Measurements from ENCODE around the gene FRS3. TPM values are rescaled to one million over a fixed set of nuclear protein-coding genes. Genes with fewer than 3 reads are reported as not detected.
A peak's percentile ranks its signal among the peaks of the same experiment; 100 is the strongest.

The FRS3 gene
- total and polyA plus RNA-seq, 4 donors, result 3.7 to 11.2 (median 6.9) TPM

DNA sequence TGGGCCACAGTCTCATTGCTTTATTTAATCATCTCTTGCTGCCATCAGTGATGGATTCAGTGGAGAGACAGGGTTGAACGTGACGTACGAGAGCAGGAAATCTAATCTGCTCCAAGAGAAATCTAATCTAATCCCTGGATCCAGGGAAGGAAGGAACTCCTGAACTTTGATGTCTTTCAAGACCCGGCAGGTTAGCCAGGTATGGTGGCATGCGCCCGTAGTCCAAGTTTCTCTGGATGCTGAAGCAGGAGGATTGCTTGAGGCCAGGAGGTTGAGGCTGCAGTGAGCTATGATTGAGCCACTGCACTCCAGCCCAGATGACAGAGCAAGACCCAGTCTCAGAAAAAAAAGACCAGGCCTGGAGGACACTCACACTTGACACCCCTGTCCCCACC lies 21.1 kb downstream of the FRS3 start:
- Histone ChIP-seq H3K4me1 (ENCODE audit: control insufficient read depth in 5 of 5, insufficient read depth in 5 of 5, low read length in 5 of 5) (peaks cover 0 to 5% (median 0%) of the 10 kb centered on the region in 5 donors), H3K27ac (ENCODE audit: low read depth in 1 of 2, low read length in 1 of 2) (no peak overlapping the region), H3K9me3 (ENCODE audit: control insufficient read depth in 4 of 4, insufficient read depth in 3 of 4, low read length in 3 of 4) (no peaks in the 10 kb centered on the region), H3K9ac (ENCODE audit: insufficient read depth in 1 of 2, low read length in 2 of 2) (no peak overlapping the region), H3K36me3 (ENCODE audit: control insufficient read depth in 4 of 4, insufficient read depth in 4 of 4, low read length in 4 of 4) (no peaks in the 10 kb centered on the region), H3K4me3 (no peak overlapping the region), H3K27me3 (ENCODE audit: control insufficient read depth in 3 of 3, insufficient read depth in 3 of 3, low read length in 2 of 3) (no peaks in the 10 kb centered on the region)
- WGBS, 2 donors, result 91 to 93% methylated on average over 6 of the region's 6 CpGs
- DNase-seq (no peak), ATAC-seq (ENCODE audit: insufficient read depth, low FRiP score) (no peak)
- TF ChIP-seq, protein P1, sequence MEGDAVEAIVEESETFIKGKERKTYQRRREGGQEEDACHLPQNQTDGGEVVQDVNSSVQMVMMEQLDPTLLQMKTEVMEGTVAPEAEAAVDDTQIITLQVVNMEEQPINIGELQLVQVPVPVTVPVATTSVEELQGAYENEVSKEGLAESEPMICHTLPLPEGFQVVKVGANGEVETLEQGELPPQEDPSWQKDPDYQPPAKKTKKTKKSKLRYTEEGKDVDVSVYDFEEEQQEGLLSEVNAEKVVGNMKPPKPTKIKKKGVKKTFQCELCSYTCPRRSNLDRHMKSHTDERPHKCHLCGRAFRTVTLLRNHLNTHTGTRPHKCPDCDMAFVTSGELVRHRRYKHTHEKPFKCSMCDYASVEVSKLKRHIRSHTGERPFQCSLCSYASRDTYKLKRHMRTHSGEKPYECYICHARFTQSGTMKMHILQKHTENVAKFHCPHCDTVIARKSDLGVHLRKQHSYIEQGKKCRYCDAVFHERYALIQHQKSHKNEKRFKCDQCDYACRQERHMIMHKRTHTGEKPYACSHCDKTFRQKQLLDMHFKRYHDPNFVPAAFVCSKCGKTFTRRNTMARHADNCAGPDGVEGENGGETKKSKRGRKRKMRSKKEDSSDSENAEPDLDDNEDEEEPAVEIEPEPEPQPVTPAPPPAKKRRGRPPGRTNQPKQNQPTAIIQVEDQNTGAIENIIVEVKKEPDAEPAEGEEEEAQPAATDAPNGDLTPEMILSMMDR (IDR thresholded peaks at IDR 0.05; ENCODE audit: control extremely low read depth, extremely low read depth), result no peak

DNA sequence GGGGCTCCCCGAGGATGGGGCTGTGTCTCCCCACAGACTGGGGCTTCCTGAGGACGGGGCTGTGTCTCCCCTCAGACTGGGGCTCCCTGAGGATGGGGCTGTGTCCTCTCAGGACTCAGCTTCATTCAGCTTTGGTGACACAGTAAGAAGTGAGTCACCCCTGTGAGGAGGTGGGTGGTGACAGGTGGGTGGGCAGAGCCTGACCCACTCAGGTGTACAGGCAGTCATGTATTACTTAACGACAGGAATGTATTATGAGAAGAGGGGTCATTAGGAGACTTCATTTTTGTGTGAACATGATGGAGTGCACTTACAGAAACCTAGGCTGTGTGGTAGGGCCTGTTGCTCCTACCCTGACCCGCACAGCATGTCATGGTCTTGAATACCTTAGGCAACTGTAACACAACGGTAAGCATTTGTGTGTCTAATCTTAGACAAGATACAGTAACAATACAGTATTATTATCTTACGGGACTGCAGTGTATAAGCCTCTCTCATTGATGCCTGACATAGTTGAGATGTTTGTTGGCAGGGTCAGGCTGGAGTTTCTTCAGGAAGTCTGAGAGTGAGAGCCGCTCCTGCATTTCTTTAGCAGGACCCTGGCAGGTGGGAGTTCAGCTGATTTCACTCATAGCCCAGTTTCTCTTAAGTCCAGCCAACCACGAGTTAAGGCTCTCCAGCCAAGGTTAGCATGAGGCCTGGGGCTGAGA lies 21.6 kb downstream of the FRS3 start:
- no peaks in the 10 kb centered on the region for H3K27me3 ChIP-seq (ENCODE audit: control insufficient read depth in 3 of 3, insufficient read depth in 3 of 3, low read length in 2 of 3)
- TF ChIP-seq, protein P1 (IDR thresholded peaks at IDR 0.05; ENCODE audit: control extremely low read depth, extremely low read depth), result no peak
- H3K4me3 ChIP-seq, result no peak overlapping the region
- no peak for ATAC-seq (ENCODE audit: insufficient read depth, low FRiP score)
- DNase-seq, result no peak
- no peaks in the 10 kb centered on the region for H3K4me1 ChIP-seq (ENCODE audit: control insufficient read depth in 5 of 5, insufficient read depth in 5 of 5, low read length in 5 of 5)
- no peak overlapping the region for H3K27ac ChIP-seq (ENCODE audit: low read depth in 1 of 2, low read length in 1 of 2)
- no peaks in the 10 kb centered on the region for H3K36me3 ChIP-seq (ENCODE audit: control insufficient read depth in 4 of 4, insufficient read depth in 4 of 4, low read length in 4 of 4)
- WGBS, 2 donors, result 70 to 83% methylated on average over 8 of the region's 8 CpGs
- H3K9ac ChIP-seq (ENCODE audit: insufficient read depth in 1 of 2, low read length in 2 of 2), result no peak overlapping the region
- H3K9me3 ChIP-seq (ENCODE audit: control insufficient read depth in 4 of 4, insufficient read depth in 3 of 4, low read length in 3 of 4), result no peaks in the 10 kb centered on the region

DNA sequence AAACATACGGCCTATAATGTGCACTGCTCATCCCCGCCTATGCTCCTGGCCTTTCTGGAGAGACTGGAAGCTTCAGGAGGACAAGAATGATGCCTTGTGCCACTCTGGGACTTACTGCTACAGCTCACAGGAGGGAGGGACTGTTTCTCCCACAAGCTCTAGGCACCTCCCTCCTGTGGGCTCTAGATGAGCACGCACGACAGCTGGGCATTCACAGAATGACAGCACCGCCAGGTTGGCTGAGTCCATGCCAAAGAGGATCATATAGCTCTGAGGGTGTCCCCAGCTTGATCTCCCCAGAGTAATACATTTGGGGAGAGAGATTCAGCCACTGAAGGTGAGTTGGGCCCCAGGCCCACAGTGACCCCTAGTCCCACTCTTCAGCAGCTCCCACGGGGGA lies 22.4 kb downstream of the FRS3 start:
- Histone ChIP-seq H3K4me3 (no peak overlapping the region), H3K4me1 (ENCODE audit: control insufficient read depth in 5 of 5, insufficient read depth in 5 of 5, low read length in 5 of 5) (no peaks in the 10 kb centered on the region), H3K27ac (ENCODE audit: low read depth in 1 of 2, low read length in 1 of 2) (no peak overlapping the region), H3K27me3 (ENCODE audit: control insufficient read depth in 3 of 3, insufficient read depth in 3 of 3, low read length in 2 of 3) (no peaks in the 10 kb centered on the region), H3K9ac (ENCODE audit: insufficient read depth in 1 of 2, low read length in 2 of 2) (no peak overlapping the region), H3K9me3 (ENCODE audit: control insufficient read depth in 4 of 4, insufficient read depth in 3 of 4, low read length in 3 of 4) (no peaks in the 10 kb centered on the region), H3K36me3 (ENCODE audit: control insufficient read depth in 4 of 4, insufficient read depth in 4 of 4, low read length in 4 of 4) (no peaks in the 10 kb centered on the region)
- TF ChIP-seq, protein P1 (IDR thresholded peaks at IDR 0.05; ENCODE audit: control extremely low read depth, extremely low read depth), result no peak
- WGBS, 2 donors, result 91 to 94% methylated on average over 6 of the region's 6 CpGs
- ATAC-seq (ENCODE audit: insufficient read depth, low FRiP score) (no peak), DNase-seq (no peak)

DNA sequence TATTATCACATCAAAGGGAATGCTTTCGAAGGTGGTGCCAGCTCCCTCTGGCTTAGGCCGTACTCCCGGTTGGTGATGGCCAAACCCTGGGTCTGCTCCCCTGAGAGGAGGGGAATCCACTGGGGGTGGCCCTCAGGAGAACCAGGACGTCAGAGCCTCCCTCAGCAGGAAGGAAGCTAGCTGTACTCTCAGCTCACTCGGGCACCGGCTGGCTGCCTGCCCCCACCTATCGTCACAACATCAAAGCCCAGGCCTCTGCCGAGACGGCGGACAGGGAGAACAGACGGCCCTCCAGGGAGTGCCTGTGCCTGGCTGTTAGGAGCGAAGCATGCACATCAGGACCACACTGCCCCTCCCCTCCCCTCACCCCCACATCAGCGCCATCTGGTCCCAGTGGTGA lies 23.3 kb downstream of the FRS3 start:
- DNase-seq (peak in 1 of 3 donors; percentile 19), ATAC-seq (ENCODE audit: insufficient read depth, low FRiP score) (no peak)
- H3K4me1 ChIP-seq (ENCODE audit: control insufficient read depth in 5 of 5, insufficient read depth in 5 of 5, low read length in 5 of 5), result no peaks in the 10 kb centered on the region
- no peaks in the 10 kb centered on the region for H3K27me3 ChIP-seq (ENCODE audit: control insufficient read depth in 3 of 3, insufficient read depth in 3 of 3, low read length in 2 of 3)
- no peak overlapping the region for H3K9ac ChIP-seq (ENCODE audit: insufficient read depth in 1 of 2, low read length in 2 of 2)
- no peaks in the 10 kb centered on the region for H3K9me3 ChIP-seq (ENCODE audit: control insufficient read depth in 4 of 4, insufficient read depth in 3 of 4, low read length in 3 of 4)
- 51 to 63% methylated on average over 13 of the region's 13 CpGs for WGBS, 2 donors
- no peaks in the 10 kb centered on the region for H3K36me3 ChIP-seq (ENCODE audit: control insufficient read depth in 4 of 4, insufficient read depth in 4 of 4, low read length in 4 of 4)
- H3K4me3 ChIP-seq, result no peak overlapping the region
- H3K27ac ChIP-seq (ENCODE audit: low read depth in 1 of 2, low read length in 1 of 2), result no peak overlapping the region
- TF ChIP-seq, protein P1 (IDR thresholded peaks at IDR 0.05; ENCODE audit: control extremely low read depth, extremely low read depth), result no peak

Data from lung (tissue), 12 donors.